Mucosa of descending colon (tissue), 3 donors: ENCODE results near the gene ERC2. TPM values are rescaled to one million over a fixed set of nuclear protein-coding genes. Genes with fewer than 3 reads are reported as not detected.

Experiments
- ATAC-seq: fragments of 200-7000 bp; cut with Tn5 transposase; one replicate; pipeline ENCODE4 v1.9.1; 2020; ENCODE audit warnings: mild to moderate bottlenecking, moderate library complexity
- DNase-seq, 3 donors: peaks; one replicate each; pipeline ENCODE4 v3.0.0-alpha.2; 2020
- H3K36me3 ChIP-seq: fragments of 200-600 bp; one replicate; pipeline ENCODE4 v1.8.0; 2021; ENCODE audit warnings: low read depth, mild to moderate bottlenecking
- H3K4me1 ChIP-seq: fragments of 200-600 bp; one replicate; pipeline ENCODE4 v1.8.0; 2021; ENCODE audit warnings: low read depth, mild to moderate bottlenecking
- H3K4me3 ChIP-seq: fragments of 200-600 bp; one replicate; pipeline ENCODE4 v1.8.0; 2021; ENCODE audit warnings: mild to moderate bottlenecking
- H3K9me3 ChIP-seq: fragments of 200-600 bp; one replicate; pipeline ENCODE4 v1.8.0; 2021; ENCODE audit warnings: mild to moderate bottlenecking
- CTCF ChIP-seq: fragments of 200-600 bp; IDR thresholded peaks from one replicate; pipeline ENCODE4 v1.8.0; 2022; ENCODE audit warnings: antibody characterized with exemption, mild to moderate bottlenecking
- intact Hi-C, 2 donors: fragments of 100-400 bp; cut with DNase I in 1 of 2; cut with micrococcal nuclease in 1 of 2; formaldehyde crosslinking; loops; one replicate each; pipeline versions ENCODE4 v1.11.0 to v1.11.1; 2022; cut with DNase I, micrococcal nuclease
- total RNA-seq, 3 donors: library from RNA; stranded (reverse); fragmentation: NEBNext Ultra II Directional in 2 of 3; extraction: Animal tissue kit (Norgen Biotek cat#: 25700) in 2 of 3; gene quantifications; one replicate each; pipeline versions ENCODE4 v1.2.1 to v1.2.4, GENCODE V29; 2021 to 2023
- donor health status: DM: no; HTN: no; CAD: no; lungs with moderate emphysema.
- donor health status: DM: no; HTN: no; CAD: no.
- donor health status: DM: no; HTN: yes; CAD: no.

The ERC2 gene
- total RNA-seq, 3 donors from 2014 or later, result 0.06 to 1.8 (median 0.43) TPM

- intact Hi-C loops, result no loop called here
- Histone ChIP-seq H3K36me3 (no peaks in the 10 kb centered on the region), H3K4me3 (no peak overlapping the region), H3K9me3 (no peaks in the 10 kb centered on the region), H3K4me1 (no peaks in the 10 kb centered on the region)
- ATAC-seq (no peak), DNase-seq (no peak)
- TF ChIP-seq CTCF, result no peak
These were observed 818.3 kb downstream of the ERC2 start for GRCh38 chr3:55650011-55650410.

DNA sequence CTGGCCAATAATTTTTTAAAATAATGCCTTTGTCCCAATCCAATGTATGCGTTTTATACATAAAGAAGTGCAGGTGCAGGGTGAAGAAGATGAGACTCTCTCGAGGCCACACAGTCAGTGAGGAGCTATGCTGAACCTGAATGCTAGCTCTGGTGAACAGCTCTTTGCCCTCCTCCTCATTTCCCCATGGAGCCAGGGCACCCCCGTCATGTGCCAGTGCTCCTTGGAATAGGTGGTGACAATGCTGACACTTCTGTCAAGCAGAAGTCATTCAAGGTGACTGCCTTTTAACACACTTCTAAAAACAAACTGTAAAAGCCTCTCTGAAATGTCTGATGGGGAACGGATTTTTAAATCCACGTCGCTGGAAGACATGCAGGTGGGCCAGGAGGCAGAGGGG lies 818.7 kb downstream of the ERC2 start:
- no peaks in the 10 kb centered on the region for H3K9me3 ChIP-seq
- intact Hi-C loops, result no loop called here
- H3K36me3 ChIP-seq, result no peaks in the 10 kb centered on the region
- TF ChIP-seq CTCF, result no peak
- ATAC-seq (no peak), DNase-seq (no peak)
- H3K4me1 ChIP-seq, result no peaks in the 10 kb centered on the region
- H3K4me3 ChIP-seq, result no peak overlapping the region

DNA sequence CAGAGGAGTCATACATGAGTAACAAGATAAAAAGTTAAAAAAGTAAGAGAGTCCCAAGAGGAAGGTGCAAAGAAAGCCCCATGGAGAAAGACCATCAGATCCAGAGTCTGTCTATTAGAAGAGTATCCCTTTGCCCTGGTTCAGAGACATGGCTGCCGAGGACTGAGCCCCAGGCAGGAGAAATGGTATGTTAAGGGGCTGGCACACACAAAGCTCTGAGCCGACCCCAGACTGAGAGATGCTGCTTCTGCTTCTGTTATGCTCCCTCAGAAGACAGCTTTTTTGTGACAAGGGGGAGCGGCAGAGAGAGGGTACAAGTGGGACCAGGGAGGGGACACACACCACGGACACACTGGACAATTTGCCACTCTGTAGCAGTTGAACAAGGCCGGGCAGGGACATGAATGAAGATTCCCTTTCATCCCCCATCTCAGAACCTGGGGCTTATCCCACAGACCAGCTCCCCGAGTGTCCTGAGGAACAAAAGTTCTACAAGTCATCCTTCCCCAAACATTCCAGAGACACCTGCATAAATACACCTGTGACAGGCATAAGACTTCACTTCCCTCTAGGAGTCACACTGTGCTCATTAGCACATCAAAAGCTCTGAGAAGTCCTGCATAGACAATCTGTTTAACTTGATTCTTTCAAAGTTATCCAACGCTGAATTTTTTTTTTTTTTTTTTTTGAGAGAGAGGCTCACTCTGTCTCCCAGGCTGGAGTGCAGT lies 819.5 kb downstream of the ERC2 start:
- Histone ChIP-seq H3K4me3 (no peak overlapping the region), H3K9me3 (no peaks in the 10 kb centered on the region), H3K36me3 (no peaks in the 10 kb centered on the region), H3K4me1 (no peaks in the 10 kb centered on the region)
- intact Hi-C loops, result no loop called here
- no peak for ATAC-seq
- no peak for TF ChIP-seq CTCF
- no peak for DNase-seq

GRCh38 chr3:55647670-55648069 lies 820.6 kb downstream of the ERC2 start:
- H3K9me3 ChIP-seq, result no peaks in the 10 kb centered on the region
- ATAC-seq (no peak), DNase-seq (no peak)
- H3K36me3 ChIP-seq, result no peaks in the 10 kb centered on the region
- intact Hi-C loops, result no loop called here
- H3K4me1 ChIP-seq, result no peaks in the 10 kb centered on the region
- TF ChIP-seq CTCF, result no peak
- H3K4me3 ChIP-seq, result no peak overlapping the region

DNA sequence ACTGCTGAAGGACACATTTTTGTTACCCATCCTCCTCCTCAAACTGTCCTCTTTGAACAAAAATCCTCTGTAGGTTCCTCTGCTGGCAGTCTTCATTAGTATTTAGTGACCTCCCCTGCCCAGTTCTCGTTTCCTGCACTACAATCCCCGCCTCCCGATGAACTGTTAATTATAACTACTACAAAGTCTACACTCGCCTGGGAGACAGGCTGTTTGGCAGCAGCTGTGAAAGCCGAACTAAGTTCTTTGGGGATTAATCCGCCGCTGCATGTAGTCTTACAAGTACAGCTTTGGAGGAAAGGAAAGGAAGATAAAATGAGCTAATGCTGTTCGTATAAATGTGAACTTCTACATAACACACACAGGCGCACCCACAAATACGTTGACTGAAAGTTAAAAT lies 821.2 kb downstream of the ERC2 start:
- ATAC-seq, result no peak
- Histone ChIP-seq H3K9me3 (no peaks in the 10 kb centered on the region), H3K4me1 (no peaks in the 10 kb centered on the region), H3K36me3 (no peaks in the 10 kb centered on the region), H3K4me3 (no peak overlapping the region)
- intact Hi-C loops, result no loop called here
- DNase-seq, result no peak
- TF ChIP-seq CTCF, result no peak

- intact Hi-C loops, result no loop called here
- no peak overlapping the region for H3K4me3 ChIP-seq
- H3K36me3 ChIP-seq, result no peaks in the 10 kb centered on the region
- no peaks in the 10 kb centered on the region for H3K4me1 ChIP-seq
- TF ChIP-seq CTCF, result no peak
- DNase-seq, result no peak
- no peaks in the 10 kb centered on the region for H3K9me3 ChIP-seq
- no peak for ATAC-seq
These were observed 822.1 kb downstream of the ERC2 start for GRCh38 chr3:55646121-55646520.
